H1 (cell line): ENCODE data around the gene RNASE12. TPM values are rescaled to one million over a fixed set of nuclear protein-coding genes. Genes with fewer than 3 reads are reported as not detected.

Source experiments
- CTCF ChIA-PET: fragments of 300-600 bp; sonication (Branson Sonifier 250); formaldehyde crosslinking; loops from one replicate; lab custom pipeline; 2021; ENCODE audit not compliant: partially characterized antibody; lab: Charles Lee
- POLR2A ChIA-PET: fragments of 300-600 bp; sonication (Branson Sonifier 250); formaldehyde crosslinking; loops from one replicate; lab custom pipeline; 2021; ENCODE audit warnings: inconsistent platforms; ENCODE audit not compliant: partially characterized antibody; lab: Charles Lee
- DNase-seq, 2 experiments: peaks; one replicate each; pipeline versions ENCODE4 v3.0.0 to v3.0.0-alpha.2; 2010 to 2022; ENCODE audit warnings: low spot score in 2 of 2, low read depth in 1 of 2, mixed read lengths in 1 of 2
- FAIRE-seq: peaks from 2 replicates; lab custom pipeline; 2011; peaks lifted over from hg19 to GRCh38; lab: Jason Lieb, UNC
- H2AFZ ChIP-seq: 2 replicates; pipeline ENCODE4 v1.8.1; 2012; ENCODE audit warnings: low read length, inconsistent platforms
- H2AK5ac ChIP-seq: 2 replicates; pipeline ENCODE4 v1.6.1; 2013; ENCODE audit warnings: low read depth, low read length
- H2BK120ac ChIP-seq: replicated peaks from 2 replicates; pipeline ENCODE3; 2013; ENCODE audit warnings: low read depth, low read length, inconsistent platforms
- H2BK12ac ChIP-seq: 2 replicates; pipeline ENCODE4 v1.6.1; 2013; ENCODE audit warnings: low read depth, low read length
- H2BK15ac ChIP-seq: 2 replicates; pipeline ENCODE4 v1.6.1; 2013; ENCODE audit warnings: low read length
- H2BK20ac ChIP-seq: 2 replicates; pipeline ENCODE4 v1.6.1; 2013; ENCODE audit warnings: low read length
- H2BK5ac ChIP-seq: 2 replicates; pipeline ENCODE4 v1.6.1; 2013; ENCODE audit warnings: low read depth, low read length
- H3K14ac ChIP-seq: 2 replicates; pipeline ENCODE4 v1.6.1; 2013; ENCODE audit warnings: inconsistent platforms; ENCODE audit not compliant: insufficient read length
- H3K18ac ChIP-seq: 2 replicates; pipeline ENCODE4 v1.6.1; 2013; ENCODE audit warnings: low read length; ENCODE audit errors: extremely low read depth
- H3K23ac ChIP-seq: 2 replicates; pipeline ENCODE4 v1.6.1; 2013; ENCODE audit warnings: inconsistent platforms; ENCODE audit not compliant: insufficient read length
- H3K23me2 ChIP-seq: 2 replicates; pipeline ENCODE4 v1.6.1; 2013; ENCODE audit warnings: low read depth, low read length
- H3K27ac ChIP-seq: 2 replicates; pipeline ENCODE4 v1.6.1; 2011; ENCODE audit warnings: low read depth, low read length, inconsistent platforms
- H3K27me3 ChIP-seq, 4 experiments: replicated peaks in 1 of 4; 1 replicate in 1 of 4; 2 replicates in 3 of 4; pipeline versions ENCODE4 v1.6.1 to v1.8.1; 2011 to 2013; ENCODE audit warnings: low read length in 3 of 4, mild to moderate bottlenecking in 3 of 4, inconsistent platforms in 2 of 4, mixed read lengths in 2 of 4, moderate library complexity in 1 of 4; ENCODE audit not compliant: control insufficient read depth in 3 of 4, insufficient read depth in 3 of 4; ENCODE audit errors: extremely low read depth in 1 of 4
- H3K36me3 ChIP-seq, 4 experiments: 2 replicates each; pipeline versions ENCODE4 v1.6.1 to v1.8.1; 2011 to 2013; ENCODE audit warnings: mild to moderate bottlenecking in 4 of 4, low read length in 3 of 4, moderate library complexity in 2 of 4, control low read depth in 1 of 4, inconsistent platforms in 1 of 4; ENCODE audit not compliant: insufficient read depth in 4 of 4, control insufficient read depth in 2 of 4
- H3K4ac ChIP-seq: replicated peaks from 2 replicates; pipeline ENCODE3; 2013; ENCODE audit warnings: low read length, low read depth, mixed read lengths, inconsistent platforms; ENCODE audit not compliant: insufficient read length
- H3K4me1 ChIP-seq, 4 experiments: replicated peaks in 1 of 4; 1 replicate in 1 of 4; 2 replicates in 3 of 4; pipeline versions ENCODE4 v1.6.1 to v1.8.1; 2011 to 2013; ENCODE audit warnings: low read length in 3 of 4, inconsistent platforms in 2 of 4, mixed read lengths in 1 of 4; ENCODE audit not compliant: insufficient read depth in 4 of 4, control insufficient read depth in 3 of 4
- H3K4me2 ChIP-seq, 2 experiments: 2 replicates each; pipeline versions ENCODE4 v1.6.1 to v1.8.1; 2011 to 2013; ENCODE audit warnings: low read depth in 2 of 2, low read length in 2 of 2, control low read depth in 1 of 2, inconsistent platforms in 1 of 2, mild to moderate bottlenecking in 1 of 2; ENCODE audit not compliant: insufficient read depth in 1 of 2
- H3K4me3 ChIP-seq, 4 experiments: fragments of 200-600, 300-600 bp in 1 of 4; sonication (generic), shearing (Covaris generic), sonication (Bioruptor Twin) in 1 of 4; 2 replicates each; pipeline versions ENCODE4 v1.5.1 to v1.8.1; 2011 to 2016; ENCODE audit warnings: low read length in 4 of 4, low read depth in 3 of 4, control low read depth in 2 of 4, inconsistent platforms in 2 of 4, mild to moderate bottlenecking in 2 of 4, mixed read lengths in 1 of 4, moderate library complexity in 1 of 4; ENCODE audit not compliant: insufficient read depth in 2 of 4; ENCODE audit errors: extremely low read depth in 1 of 4
- H3K56ac ChIP-seq: replicated peaks from 2 replicates; pipeline ENCODE3; 2013; ENCODE audit warnings: low read depth, mild to moderate bottlenecking, mixed read lengths, low read length, inconsistent platforms; ENCODE audit not compliant: insufficient read length
- H3K79me1 ChIP-seq: 2 replicates; pipeline ENCODE4 v1.6.1; 2013; ENCODE audit warnings: low read depth, low read length, control low read depth
- H3K79me2 ChIP-seq, 2 experiments: 2 replicates each; pipeline versions ENCODE4 v1.6.1 to v1.8.1; 2012 to 2013; ENCODE audit warnings: low read length in 2 of 2, mild to moderate bottlenecking in 2 of 2, inconsistent platforms in 1 of 2; ENCODE audit not compliant: insufficient read depth in 2 of 2, control insufficient read depth in 1 of 2
- H3K9ac ChIP-seq, 4 experiments: replicated peaks in 1 of 4; 1 replicate in 1 of 4; 2 replicates in 3 of 4; pipeline versions ENCODE4 v1.6.1 to v1.8.1; 2011 to 2013; ENCODE audit warnings: low read depth in 3 of 4, low read length in 3 of 4, control low read depth in 2 of 4, mild to moderate bottlenecking in 2 of 4, moderate library complexity in 2 of 4, inconsistent platforms in 1 of 4; ENCODE audit errors: extremely low read depth in 1 of 4
- H3K9me3 ChIP-seq, 2 experiments: 2 replicates each; pipeline versions ENCODE4 v1.6.1 to v1.8.1; 2012 to 2013; ENCODE audit warnings: mild to moderate bottlenecking in 2 of 2, moderate library complexity in 2 of 2, control low read depth in 1 of 2, inconsistent platforms in 1 of 2, low read depth in 1 of 2, low read length in 1 of 2, mixed read lengths in 1 of 2; ENCODE audit not compliant: insufficient read depth in 2 of 2
- H4K20me1 ChIP-seq, 2 experiments: replicated peaks in 1 of 2; 2 replicates each; pipeline versions ENCODE3 to v1.8.1; 2011 to 2013; ENCODE audit warnings: inconsistent platforms in 2 of 2, low read length in 2 of 2, mild to moderate bottlenecking in 1 of 2; ENCODE audit not compliant: insufficient read depth in 2 of 2, control insufficient read depth in 1 of 2
- H4K5ac ChIP-seq: 2 replicates; pipeline ENCODE4 v1.6.1; 2013; ENCODE audit warnings: low read length, low read depth, mixed read lengths, inconsistent platforms; ENCODE audit not compliant: insufficient read length
- H4K8ac ChIP-seq: 2 replicates; pipeline ENCODE4 v1.8.0; 2013; ENCODE audit warnings: mild to moderate bottlenecking, moderate library complexity, low read length, inconsistent platforms; ENCODE audit not compliant: insufficient read depth; ENCODE audit errors: extremely low read depth
- H4K91ac ChIP-seq: replicated peaks from 2 replicates; pipeline ENCODE3; 2013; ENCODE audit warnings: low read length, mixed read lengths, inconsistent platforms; ENCODE audit not compliant: insufficient read length
- BRCA1 ChIP-seq: IDR thresholded peaks from 2 replicates; pipeline ENCODE4 v1.6.1; 2012; ENCODE audit warnings: low read depth, low read length, improper control_type of control experiment
- GTF2F1 ChIP-seq: IDR thresholded peaks from 2 replicates; pipeline ENCODE4 v1.6.1; 2012; ENCODE audit warnings: low read depth, low read length, improper control_type of control experiment, borderline replicate concordance
- PHF8 ChIP-seq: fragments of 200-600 bp; sonication (generic); conservative IDR thresholded peaks from 2 replicates; pipeline ENCODE4 v1.7.1; 2012; ENCODE audit warnings: low read depth, mild to moderate bottlenecking, inconsistent platforms, low read length, moderate library complexity
- POLR2A ChIP-seq, 2 experiments: IDR thresholded peaks; 1 replicate in 1 of 2; 2 replicates in 1 of 2; pipeline ENCODE4 v1.6.1; 2011; ENCODE audit warnings: low read depth in 2 of 2, low read length in 2 of 2, mild to moderate bottlenecking in 2 of 2; ENCODE audit errors: control extremely low read depth in 1 of 2
- RXRA ChIP-seq: IDR thresholded peaks from 2 replicates; pipeline ENCODE4 v1.6.1; 2011; ENCODE audit warnings: low read depth, mild to moderate bottlenecking, low read length, moderate library complexity; ENCODE audit not compliant: insufficient read depth
- SP1 ChIP-seq: IDR thresholded peaks from 2 replicates; pipeline ENCODE4 v1.6.1; 2011; ENCODE audit warnings: low read depth, low read length
- SP2 ChIP-seq: IDR thresholded peaks from 2 replicates; pipeline ENCODE4 v1.6.1; 2012; ENCODE audit warnings: mild to moderate bottlenecking, low read length, inconsistent platforms
- SUZ12 ChIP-seq: fragments of 200-600 bp; sonication (generic); IDR thresholded peaks from 2 replicates; pipeline ENCODE4 v1.6.1; 2012; ENCODE audit warnings: mild to moderate bottlenecking, inconsistent platforms, low read length, moderate library complexity, mixed read lengths
- TAF1 ChIP-seq: IDR thresholded peaks from 2 replicates; pipeline ENCODE4 v1.6.1; 2011; ENCODE audit warnings: mild to moderate bottlenecking, low read depth, low read length
- YY1 ChIP-seq: IDR thresholded peaks from 2 replicates; pipeline ENCODE4 v1.6.1; 2011; ENCODE audit warnings: low read depth, mild to moderate bottlenecking, low read length
- ZNF274 ChIP-seq: IDR thresholded peaks from 2 replicates; pipeline ENCODE4 v1.7.0; 2012; ENCODE audit warnings: low read length, borderline replicate concordance; ENCODE audit errors: extremely low read depth
- whole genome bisulfite sequencing, 2 experiments: shearing (Covaris generic) in 1 of 2; methylation state at CpG; one replicate each; pipeline versions ENCODE4 v1.1.6 to v1.1.7; 2013 to 2015; ENCODE audit warnings: low lambda C conversion rate in 2 of 2, mixed read lengths in 2 of 2, inconsistent platforms in 1 of 2, low coverage in 1 of 2, missing lambda C conversion rate in 1 of 2; ENCODE audit not compliant: insufficient replicate concordance in 2 of 2, insufficient coverage in 1 of 2, insufficient read length in 1 of 2; ENCODE audit errors: extremely low coverage in 1 of 2, missing lambda C conversion rate in 1 of 2; 5-methylcytosine and 5-hydroxymethylcytosine counted together
- polyA plus RNA-seq, 7 experiments: library from polyadenylated mRNA; depleted of rRNA in 3 of 7; stranded (reverse) in 5 of 7; unstranded in 2 of 7; fragments of >200 nt in 5 of 7; fragments of 200-250 nt in 2 of 7; gene quantifications; 1 replicate in 5 of 7; 2 replicates in 1 of 7; 4 replicates in 1 of 7; pipeline versions ENCODE4 v1.2.1 to v1.2.3, GENCODE V29; 2011 to 2013; ENCODE audit warnings: missing spikeins in 2 of 7, mixed read lengths in 2 of 7
- total RNA-seq: library from RNA; stranded (reverse); fragmentation: NEBNext Ultra II Directional; extraction: Animal tissue kit (Norgen Biotek cat#: 25700); gene quantifications from 2 replicates; pipeline ENCODE4 v1.2.1, GENCODE V29; 2021

Gene RNASE12
- total and polyA plus RNA-seq, 2 of the 8 experiments (the other 6 are each of a cell fraction or from before 2014, with no cell fraction given) = not detected

DNA sequence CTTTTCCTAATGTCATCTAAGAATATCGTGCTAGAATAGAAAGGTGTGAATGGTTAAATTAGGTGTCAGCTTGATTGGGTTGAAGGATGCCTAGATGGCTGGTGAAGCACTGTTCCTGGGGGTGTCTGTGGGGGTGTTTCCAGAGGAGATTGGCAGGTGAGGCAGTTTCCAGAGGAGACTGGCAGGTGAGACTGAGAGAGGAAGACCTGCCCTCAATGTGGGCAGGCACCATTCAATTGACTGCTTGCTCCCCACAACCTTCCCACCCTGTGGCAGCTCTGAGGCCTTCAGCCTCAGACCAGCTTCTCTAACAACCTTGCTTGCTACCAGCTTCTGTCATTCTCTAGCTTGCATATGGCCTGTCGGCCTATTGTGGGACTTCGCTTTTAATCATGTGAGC lies 39.6 kb downstream of the RNASE12 start:
- no peak overlapping the region for H3K27ac ChIP-seq
- no peaks in the 10 kb centered on the region for H3K23me2 ChIP-seq
- no peak overlapping the region for H3K4me3 ChIP-seq
- no peak overlapping the region for H2BK120ac ChIP-seq
- H2BK15ac ChIP-seq = 0 out of 2 replicates have a peak overlapping the region, but pooled peaks have one; percentile 73
- no peak overlapping the region for H3K4me2 ChIP-seq
- no peaks in the 10 kb centered on the region for H3K36me3 ChIP-seq
- no peak overlapping the region for H4K91ac ChIP-seq
- H4K5ac ChIP-seq = no peak overlapping the region
- H3K4ac ChIP-seq = no peak overlapping the region
- no peak for FAIRE-seq
- H3K27me3 ChIP-seq = no peaks in the 10 kb centered on the region
- no peak overlapping the region for H2AK5ac ChIP-seq
- no peaks in the 10 kb centered on the region for H3K4me1 ChIP-seq
- no peak overlapping the region for H4K8ac ChIP-seq
- no peak overlapping the region for H3K14ac ChIP-seq
- H3K56ac ChIP-seq = no peak overlapping the region
- no peak overlapping the region for H3K9ac ChIP-seq
- WGBS, 2 experiments = 98% methylated on average over 3 of the region's 3 CpGs; no CpG with 5 or more reads in 1 of the 2 experiments
- H3K79me2 ChIP-seq = no peaks in the 10 kb centered on the region
- ChIA-PET POLR2A (no interaction called here), CTCF (interaction anchor here (0.6 to 2.6 kb wide), 3 partner anchors 21 to 106 kb away, joined by 3 to 8 read pairs (median 5); no protein-coding TSS in a partner anchor)
- H3K23ac ChIP-seq = no peak overlapping the region
- TF ChIP-seq POLR2A (IDR thresholded peaks at IDR 0.05; ENCODE audit: control extremely low read depth in 1 of 2, low read depth in 2 of 2, low read length in 2 of 2) = no peak
- no peak for TF ChIP-seq BRCA1
- no peak for TF ChIP-seq SP1
- no peak for TF ChIP-seq SP2
- TF ChIP-seq YY1 = no peak
- no peak for TF ChIP-seq GTF2F1
- no peak for TF ChIP-seq SUZ12
- TF ChIP-seq RXRA = no peak
- TF ChIP-seq PHF8 = no peak
- TF ChIP-seq ZNF274 = no peak
- no peak for TF ChIP-seq TAF1
- H3K9me3 ChIP-seq = no peaks in the 10 kb centered on the region
- no peak for DNase-seq
- no peak overlapping the region for H2BK20ac ChIP-seq
- H3K79me1 ChIP-seq = no peaks in the 10 kb centered on the region
- H2AFZ ChIP-seq = no peak overlapping the region
- H2BK5ac ChIP-seq = no peak overlapping the region
- no peak overlapping the region for H2BK12ac ChIP-seq
- H4K20me1 ChIP-seq = no peaks in the 10 kb centered on the region
- no peak overlapping the region for H3K18ac ChIP-seq
